ENCODE measurements around the gene RECQL. TPM values are rescaled to one million over a fixed set of nuclear protein-coding genes. Genes with fewer than 3 reads are reported as not detected.

RECQL gene
- total and polyA plus RNA-seq, 9 of the 15 experiments (the other 6 are each of a cell fraction or from before 2014, with no cell fraction given) = 22.2 to 44.7 (median 28.5) TPM

DNA sequence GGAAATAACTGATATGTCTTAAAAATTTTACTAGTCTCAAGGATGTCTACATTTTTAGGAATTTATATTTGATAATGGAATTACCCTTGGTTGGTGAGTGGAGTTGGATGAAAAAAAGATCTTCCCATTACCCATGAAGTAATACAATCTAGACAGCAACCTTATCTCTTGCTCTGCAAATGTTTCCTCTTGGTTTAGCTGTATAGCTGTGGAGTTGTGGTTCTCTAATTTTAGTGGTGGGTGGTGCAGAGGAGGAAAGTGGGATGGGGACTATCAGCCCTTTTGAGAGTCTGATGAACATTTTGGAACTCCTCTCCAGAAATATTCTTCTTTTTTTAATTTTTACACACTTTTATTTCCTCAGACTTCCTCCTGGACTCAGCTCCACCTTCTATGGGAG, 41.7 kb upstream of the RECQL start:
- no TSS peak for BruUV-seq (replicated peaks)
- Histone ChIP-seq H3K9me3 (replicated peaks; ENCODE audit: control insufficient read depth, insufficient read depth, low read depth, low read length) (no peaks in the 10 kb centered on the region), H3K79me2 (ENCODE audit: control insufficient read depth, insufficient read depth, low read length) (no peaks in the 10 kb centered on the region), H3K27me3 (ENCODE audit: control insufficient read depth in 2 of 2, insufficient read depth in 2 of 2, low read length in 2 of 2) (peaks cover 0 to 4% of the 10 kb centered on the region in 2 experiments; a peak in 2 of 5 replicates), H3K36me3 (ENCODE audit: control insufficient read depth, insufficient read depth, low read length) (no peaks in the 10 kb centered on the region), H3K4me2 (ENCODE audit: insufficient read depth, low read length) (no peak overlapping the region), H3K4me3 (no peak overlapping the region), H3K9ac (ENCODE audit: insufficient read depth in 1 of 2, low read depth in 2 of 2, low read length in 2 of 2) (no peak overlapping the region), H2AFZ (ENCODE audit: low read depth, low read length) (no peak overlapping the region), H3K27ac (ENCODE audit: extremely low read depth, low read depth, low read length) (no peak overlapping the region), H4K20me1 (replicated peaks; ENCODE audit: control insufficient read depth, insufficient read depth, low read length) (no peaks in the 10 kb centered on the region), H3K4me1 (replicated peaks in 1 of 2; ENCODE audit: control insufficient read depth in 2 of 2, insufficient read depth in 2 of 2, low read length in 2 of 2) (no peaks in the 10 kb centered on the region), H3K9me1 (ENCODE audit: control insufficient read depth, insufficient read depth, low read length) (no peaks in the 10 kb centered on the region)
- ATAC-seq (no peak), DNase-seq (ENCODE audit: extremely low read depth in 1 of 4, low spot score in 3 of 4) (no peak), FAIRE-seq (no peak)
- in situ Hi-C loops (cut with MboI) (no loop called here), intact Hi-C loops (cut with micrococcal nuclease) (no loop called here)
- POLR2A ChIA-PET = no interaction called here
- CTCF ChIA-PET (ENCODE audit: low intra/inter-chr PET ratio) = no interaction called here
- TF ChIP-seq GTF2A2 (tag; IDR thresholded peaks at IDR 0.05) (no peak), SRSF1 (IDR thresholded peaks at IDR 0.05; ENCODE audit: low read depth, low read length) (no peak), FIP1L1 (IDR thresholded peaks at IDR 0.05; ENCODE audit: low read depth, low read length, poor library complexity, severe bottlenecking) (no peak), RHOXF2B (CRISPR knock-in tag; conservative IDR thresholded peaks at IDR 0.05) (no peak), GABPB1 (CRISPR knock-in tag; IDR thresholded peaks at IDR 0.05) (no peak), PML (IDR thresholded peaks at IDR 0.05; ENCODE audit: low read length) (no peak), TOE1 (IDR thresholded peaks at IDR 0.05; ENCODE audit: borderline replicate concordance) (no peak), TOE1 (CRISPR knock-in tag; IDR thresholded peaks at IDR 0.05; ENCODE audit: borderline replicate concordance, low read depth) (no peak), ZNF133 (CRISPR knock-in tag; IDR thresholded peaks at IDR 0.05) (no peak), SNIP1 (IDR thresholded peaks at IDR 0.05; ENCODE audit: low read depth) (no peak), ZNF217 (CRISPR knock-in tag; IDR thresholded peaks at IDR 0.05) (no peak), L3MBTL2 (IDR thresholded peaks at IDR 0.05) (no peak), ETS2 (tag; IDR thresholded peaks at IDR 0.05; ENCODE audit: borderline replicate concordance, poor library complexity, severe bottlenecking) (no peak), ZBTB1 (CRISPR knock-in tag; IDR thresholded peaks at IDR 0.05; ENCODE audit: borderline replicate concordance, low read depth) (no peak), ZNF764 (CRISPR knock-in tag; IDR thresholded peaks at IDR 0.05; ENCODE audit: low read depth) (no peak)
- TF ChIP-seq, protein P1, sequence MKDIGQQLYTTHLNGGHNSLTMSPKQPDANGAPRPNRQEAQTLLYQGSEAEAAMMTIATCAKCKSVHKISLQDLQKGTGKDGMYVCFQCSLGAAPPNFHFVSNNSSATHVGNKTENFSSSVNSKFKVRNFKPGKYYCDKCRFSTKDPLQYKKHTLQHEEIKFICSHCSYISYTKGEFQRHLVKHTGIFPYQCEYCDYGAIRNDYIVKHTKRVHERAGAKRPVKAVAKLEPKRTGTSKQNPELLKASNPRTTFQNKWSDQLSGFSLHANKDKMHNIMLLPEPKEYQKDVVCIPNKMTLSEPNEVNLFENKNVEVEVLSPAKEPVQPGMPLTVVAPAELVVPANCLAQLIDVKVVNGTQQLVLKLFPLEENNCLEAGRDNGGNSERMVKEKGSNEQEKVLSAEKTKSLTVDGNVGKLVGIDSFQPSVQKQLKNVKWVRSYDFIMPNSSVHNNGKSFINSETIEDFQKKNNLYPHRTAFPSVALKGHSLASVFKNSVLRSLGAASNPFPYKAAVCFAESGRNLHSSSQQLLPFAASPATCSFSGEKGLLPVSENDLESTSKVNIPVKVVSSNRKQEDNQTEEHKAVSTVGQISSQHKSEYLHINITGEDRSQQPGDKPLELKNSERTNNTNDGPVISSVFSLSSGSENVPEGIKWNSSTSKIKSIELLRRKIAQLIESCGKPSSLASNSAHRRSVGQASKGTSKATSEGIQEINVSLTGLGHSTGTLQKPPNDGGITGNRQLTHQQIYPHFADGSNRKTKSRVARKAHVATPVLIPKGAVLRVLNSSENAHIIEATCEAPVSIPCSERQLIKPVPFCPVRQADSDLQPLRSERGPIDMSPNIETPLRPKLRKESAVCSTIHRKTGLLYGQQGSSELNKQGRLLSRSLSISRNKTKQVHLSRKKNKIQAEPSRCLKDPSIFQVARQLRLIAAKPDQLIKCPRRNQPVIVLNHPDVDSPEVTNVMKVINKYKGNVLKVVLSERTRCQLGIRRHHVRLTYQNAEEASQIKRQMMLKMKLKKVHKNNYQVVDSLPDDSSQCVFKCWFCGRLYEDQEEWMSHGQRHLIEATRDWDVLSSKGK (CRISPR knock-in tag; IDR thresholded peaks at IDR 0.05) = no peak
- TF ChIP-seq, protein P2, sequence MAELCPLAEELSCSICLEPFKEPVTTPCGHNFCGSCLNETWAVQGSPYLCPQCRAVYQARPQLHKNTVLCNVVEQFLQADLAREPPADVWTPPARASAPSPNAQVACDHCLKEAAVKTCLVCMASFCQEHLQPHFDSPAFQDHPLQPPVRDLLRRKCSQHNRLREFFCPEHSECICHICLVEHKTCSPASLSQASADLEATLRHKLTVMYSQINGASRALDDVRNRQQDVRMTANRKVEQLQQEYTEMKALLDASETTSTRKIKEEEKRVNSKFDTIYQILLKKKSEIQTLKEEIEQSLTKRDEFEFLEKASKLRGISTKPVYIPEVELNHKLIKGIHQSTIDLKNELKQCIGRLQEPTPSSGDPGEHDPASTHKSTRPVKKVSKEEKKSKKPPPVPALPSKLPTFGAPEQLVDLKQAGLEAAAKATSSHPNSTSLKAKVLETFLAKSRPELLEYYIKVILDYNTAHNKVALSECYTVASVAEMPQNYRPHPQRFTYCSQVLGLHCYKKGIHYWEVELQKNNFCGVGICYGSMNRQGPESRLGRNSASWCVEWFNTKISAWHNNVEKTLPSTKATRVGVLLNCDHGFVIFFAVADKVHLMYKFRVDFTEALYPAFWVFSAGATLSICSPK (IDR thresholded peaks at IDR 0.05; ENCODE audit: borderline replicate concordance) = no peak
- TF ChIP-seq, protein P3, sequence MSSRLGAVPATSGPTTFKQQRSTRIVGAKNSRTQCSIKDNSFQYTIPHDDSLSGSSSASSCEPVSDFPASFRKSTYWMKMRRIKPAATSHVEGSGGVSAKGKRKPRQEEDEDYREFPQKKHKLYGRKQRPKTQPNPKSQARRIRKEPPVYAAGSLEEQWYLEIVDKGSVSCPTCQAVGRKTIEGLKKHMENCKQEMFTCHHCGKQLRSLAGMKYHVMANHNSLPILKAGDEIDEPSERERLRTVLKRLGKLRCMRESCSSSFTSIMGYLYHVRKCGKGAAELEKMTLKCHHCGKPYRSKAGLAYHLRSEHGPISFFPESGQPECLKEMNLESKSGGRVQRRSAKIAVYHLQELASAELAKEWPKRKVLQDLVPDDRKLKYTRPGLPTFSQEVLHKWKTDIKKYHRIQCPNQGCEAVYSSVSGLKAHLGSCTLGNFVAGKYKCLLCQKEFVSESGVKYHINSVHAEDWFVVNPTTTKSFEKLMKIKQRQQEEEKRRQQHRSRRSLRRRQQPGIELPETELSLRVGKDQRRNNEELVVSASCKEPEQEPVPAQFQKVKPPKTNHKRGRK (tag; IDR thresholded peaks at IDR 0.05) = no peak
